ENCODE data around the gene AMY2B. TPM values are rescaled to one million over a fixed set of nuclear protein-coding genes. Genes with fewer than 3 reads are reported as not detected.
A peak's percentile ranks its signal among the peaks of the same experiment; 100 is the strongest.
"Not testable (repeated sequence)": the region's sequence is repeated elsewhere in the genome, so short reads cannot be mapped to it uniquely, and the experiment has no call there.

AMY2B gene
- total and polyA plus RNA-seq, 12 donors = 6.1 to 118 (median 15.3) TPM

- Histone ChIP-seq H3K4me3 (no peak overlapping the region), H3K4me1 (replicated peaks in 1 of 2) (no peaks in the 10 kb centered on the region), H3K27ac (no peak overlapping the region), H3K9me3 (replicated peaks in 1 of 3) (peaks cover 0 to 6% (median 0%) of the 10 kb centered on the region in 3 donors), H3K27me3 (no peaks in the 10 kb centered on the region), H3K36me3 (replicated peaks in 1 of 2) (peaks cover 0 to 93% of the 10 kb centered on the region in 2 donors)
- DNase-seq = no peak
- WGBS, 4 donors = 88 to 100% (median 91%) methylated on average over 1 of the region's 1 CpG
- intact Hi-C loops (cut with DNase I) = no loop called here
- TF ChIP-seq POLR2A (IDR thresholded peaks at IDR 0.05) (no peak), CTCF (IDR thresholded peaks at IDR 0.05) (no peak)
Measured at GRCh38 chr1:103546496-103546895, 24.9 kb upstream of the AMY2B start.

GRCh38 chr1:103547840-103548239 is 23.5 kb upstream of the AMY2B start:
- WGBS, 4 donors = 95 to 97% (median 96%) methylated on average over 3 of the region's 3 CpGs
- Histone ChIP-seq H3K4me3 (no peak overlapping the region), H3K4me1 (replicated peaks in 1 of 2) (no peaks in the 10 kb centered on the region), H3K27ac (no peak overlapping the region), H3K36me3 (replicated peaks in 1 of 2) (peaks cover 0 to 96% of the 10 kb centered on the region in 2 donors), H3K9me3 (replicated peaks in 1 of 3) (no peaks in the 10 kb centered on the region), H3K27me3 (no peaks in the 10 kb centered on the region)
- DNase-seq = no peak
- intact Hi-C loops (cut with DNase I) = no loop called here
- TF ChIP-seq POLR2A (IDR thresholded peaks at IDR 0.05) = no peak
- no peak for TF ChIP-seq CTCF (IDR thresholded peaks at IDR 0.05)

- Histone ChIP-seq H3K9me3 (replicated peaks in 1 of 3) (no peaks in the 10 kb centered on the region), H3K27me3 (no peaks in the 10 kb centered on the region), H3K4me1 (replicated peaks in 1 of 2) (peaks cover 11 to 17% of the 10 kb centered on the region in 2 donors), H3K27ac (no peak overlapping the region), H3K36me3 (replicated peaks in 1 of 2) (no peaks in the 10 kb centered on the region), H3K4me3 (no peak overlapping the region)
- TF ChIP-seq CTCF (IDR thresholded peaks at IDR 0.05) = no peak
- TF ChIP-seq POLR2A (IDR thresholded peaks at IDR 0.05) = no peak
- intact Hi-C loops (cut with DNase I) = no loop called here
- no peak for DNase-seq
Measured at GRCh38 chr1:103560427-103560826, 11.0 kb upstream of the AMY2B start.

GRCh38 chr1:103561124-103561523 is 10.3 kb upstream of the AMY2B start:
- H3K4me3 ChIP-seq = not testable (repeated sequence)
- 73 to 93% (median 79%) methylated on average over 3 of the region's 3 CpGs for WGBS, 4 donors

GRCh38 chr1:103561643-103562395 is 9.6 kb upstream of the AMY2B start:
- no peaks in the 10 kb centered on the region for H3K36me3 ChIP-seq (replicated peaks in 1 of 2)
- H3K27ac ChIP-seq = peak overlapping the region in 4 of 5 donors; percentile 37 to 68 (median 55)
- intact Hi-C loops (cut with DNase I) = no loop called here
- H3K4me1 ChIP-seq (replicated peaks in 1 of 2) = peaks cover 11 to 17% of the 10 kb centered on the region in 2 donors
- H3K9me3 ChIP-seq (replicated peaks in 1 of 3) = no peaks in the 10 kb centered on the region
- no peak for TF ChIP-seq CTCF (IDR thresholded peaks at IDR 0.05)
- no peak for TF ChIP-seq POLR2A (IDR thresholded peaks at IDR 0.05)
- 52 to 64% (median 55%) methylated on average over 2 of the region's 2 CpGs for WGBS, 4 donors
- H3K27me3 ChIP-seq = no peaks in the 10 kb centered on the region
- peak overlapping the region in 1 of 4 donors; percentile 33 for H3K4me3 ChIP-seq
- DNase-seq = no peak

More at GRCh38 chr1:103561124-103561523, 10.3 kb upstream of the AMY2B start:
- DNase-seq; H3K36me3 ChIP-seq (replicated peaks in 1 of 2); H3K9me3 ChIP-seq (replicated peaks in 1 of 3); H3K27me3 ChIP-seq; intact Hi-C loops (cut with DNase I): not testable (repeated sequence)
- Histone ChIP-seq H3K27ac (peak overlapping the region in 2 of 5 donors; percentile 62 to 68), H3K4me1 (replicated peaks in 1 of 2) (peaks cover 11 to 17% of the 10 kb centered on the region in 2 donors)
